ENCODE measurements around the gene ATP8A1.
A peak's percentile ranks its signal among the peaks of the same experiment; 100 is the strongest.

Gene ATP8A1

DNA sequence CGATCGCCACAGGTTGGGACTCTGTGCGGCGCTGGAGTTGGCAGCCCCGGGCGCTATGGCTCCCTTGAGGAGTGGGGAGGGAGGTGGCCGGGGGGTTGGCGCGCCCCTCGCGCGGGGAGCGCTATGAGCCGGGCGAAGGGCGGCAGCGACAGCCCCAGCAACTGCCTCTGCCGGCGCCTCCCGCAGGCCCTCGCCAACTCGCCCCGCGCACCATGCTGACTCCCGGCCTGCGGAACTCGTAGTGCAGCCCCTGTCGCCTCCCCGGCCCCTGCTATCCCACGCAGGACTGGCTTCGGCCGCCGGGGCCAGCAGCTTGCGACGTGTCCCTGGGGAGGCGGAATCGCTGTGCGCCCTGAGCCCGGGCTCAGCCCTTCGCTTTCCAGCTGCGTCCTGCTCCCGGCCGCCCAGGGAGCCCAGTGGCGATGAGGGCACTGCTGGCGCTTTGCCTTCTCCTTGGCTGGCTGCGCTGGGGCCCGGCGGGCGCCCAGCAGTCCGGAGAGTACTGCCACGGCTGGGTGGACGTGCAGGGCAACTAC, 259.2 kb downstream of the ATP8A1 start:
- Histone ChIP-seq H3K4me1 (ENCODE audit: low read length) (peaks cover 16% of the 10 kb centered on the region), H3K27me3 (ENCODE audit: low read depth, low read length) (peaks cover 5% of the 10 kb centered on the region; the same call in 1 of the 2 replicates), H3K9me3 (ENCODE audit: insufficient read depth, low read length) (no peaks in the 10 kb centered on the region), H3K27ac (ENCODE audit: low read length) (no peak overlapping the region), H3K4me3 (ENCODE audit: low read length) (peak overlapping the region; percentile 81), H4K20me1 (ENCODE audit: insufficient read depth, low read length) (no peaks in the 10 kb centered on the region), H3K9ac (ENCODE audit: low read length) (peak overlapping the region; percentile 72), H3K36me3 (replicated peaks; ENCODE audit: low read depth, low read length) (peaks cover 2% of the 10 kb centered on the region), H3K79me2 (ENCODE audit: low read length) (peaks cover 23% of the 10 kb centered on the region; the same call in 1 of the 2 replicates), H2AFZ (ENCODE audit: low read depth, low read length) (peak overlapping the region; percentile 64), H3K4me2 (ENCODE audit: low read length) (peak overlapping the region; percentile 69)
- TF ChIP-seq EZH2phosphoT487 (IDR thresholded peaks at IDR 0.05; ENCODE audit: low read depth), result no peak
- TF ChIP-seq, protein P1, sequence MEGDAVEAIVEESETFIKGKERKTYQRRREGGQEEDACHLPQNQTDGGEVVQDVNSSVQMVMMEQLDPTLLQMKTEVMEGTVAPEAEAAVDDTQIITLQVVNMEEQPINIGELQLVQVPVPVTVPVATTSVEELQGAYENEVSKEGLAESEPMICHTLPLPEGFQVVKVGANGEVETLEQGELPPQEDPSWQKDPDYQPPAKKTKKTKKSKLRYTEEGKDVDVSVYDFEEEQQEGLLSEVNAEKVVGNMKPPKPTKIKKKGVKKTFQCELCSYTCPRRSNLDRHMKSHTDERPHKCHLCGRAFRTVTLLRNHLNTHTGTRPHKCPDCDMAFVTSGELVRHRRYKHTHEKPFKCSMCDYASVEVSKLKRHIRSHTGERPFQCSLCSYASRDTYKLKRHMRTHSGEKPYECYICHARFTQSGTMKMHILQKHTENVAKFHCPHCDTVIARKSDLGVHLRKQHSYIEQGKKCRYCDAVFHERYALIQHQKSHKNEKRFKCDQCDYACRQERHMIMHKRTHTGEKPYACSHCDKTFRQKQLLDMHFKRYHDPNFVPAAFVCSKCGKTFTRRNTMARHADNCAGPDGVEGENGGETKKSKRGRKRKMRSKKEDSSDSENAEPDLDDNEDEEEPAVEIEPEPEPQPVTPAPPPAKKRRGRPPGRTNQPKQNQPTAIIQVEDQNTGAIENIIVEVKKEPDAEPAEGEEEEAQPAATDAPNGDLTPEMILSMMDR (IDR thresholded peaks at IDR 0.05; ENCODE audit: low read depth, low read length), result no peak

DNA sequence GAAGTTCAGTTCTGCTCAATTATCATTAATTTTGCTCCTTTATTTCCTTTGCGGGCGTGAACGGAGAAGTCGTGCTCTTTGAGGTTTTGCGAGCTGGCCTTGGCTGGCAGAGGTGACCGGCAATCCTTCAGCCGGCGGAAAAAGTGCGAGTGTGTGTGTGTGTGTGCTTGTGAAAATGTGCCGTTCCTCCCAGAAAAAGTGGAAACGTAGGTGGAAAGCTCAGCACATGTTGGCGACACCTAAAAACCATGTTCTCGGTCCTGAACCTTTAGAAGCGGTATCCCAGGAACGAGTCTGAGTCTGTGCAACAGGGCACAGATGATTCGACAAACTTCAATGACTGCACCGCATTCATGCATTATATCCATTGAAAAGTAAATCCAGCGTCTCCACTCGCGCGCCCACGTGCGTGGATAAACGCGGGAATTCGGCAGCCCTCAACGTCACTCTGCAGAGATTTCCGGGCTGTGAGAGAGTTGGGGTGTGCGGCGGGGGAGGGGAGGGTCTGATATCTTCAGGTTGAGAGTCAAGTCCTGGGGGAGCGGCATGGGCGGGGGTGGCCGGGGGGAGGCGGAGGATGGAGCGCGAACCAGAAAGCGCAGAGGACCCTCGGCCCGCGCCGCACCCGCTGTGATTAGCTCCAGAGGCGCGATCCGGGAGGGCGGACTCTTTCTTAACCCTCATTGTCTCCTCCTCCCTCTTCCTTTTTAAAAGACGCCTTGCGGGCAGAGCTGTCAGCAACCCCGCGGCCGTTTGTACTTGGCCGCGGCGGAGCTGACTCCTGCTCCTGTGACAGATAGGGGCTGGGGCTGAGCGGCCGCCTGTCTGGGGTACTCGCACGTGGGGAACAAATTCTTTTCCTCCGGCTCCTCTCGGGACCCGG, 259.9 kb downstream of the ATP8A1 start, which contains the start of gene SHISA3:
Gene SHISA3 (plus strand): TSS at position 737 of the 883 bp plus-strand sequence. CDS start 569 bp downstream, outside the sequence.
- Histone ChIP-seq H3K27ac (ENCODE audit: low read length) (no peak within 1 kb of the TSS), H3K9me3 (ENCODE audit: insufficient read depth, low read length) (no peaks in the 10 kb centered on the region), H3K4me2 (ENCODE audit: low read length) (peak within 1 kb of the TSS; percentile 69), H3K79me2 (ENCODE audit: low read length) (peaks cover 23% of the 10 kb centered on the region; the same call in 1 of the 2 replicates), H3K9ac (ENCODE audit: low read length) (peak within 1 kb of the TSS; percentile 72), H2AFZ (ENCODE audit: low read depth, low read length) (peak within 1 kb of the TSS; percentile 64), H3K4me1 (ENCODE audit: low read length) (peaks cover 24% of the 10 kb centered on the region), H4K20me1 (ENCODE audit: insufficient read depth, low read length) (no peaks in the 10 kb centered on the region), H3K36me3 (replicated peaks; ENCODE audit: low read depth, low read length) (no peaks in the 10 kb centered on the region), H3K27me3 (ENCODE audit: low read depth, low read length) (peaks cover 5% of the 10 kb centered on the region; the same call in 1 of the 2 replicates), H3K4me3 (ENCODE audit: low read length) (peak within 1 kb of the TSS; percentile 81)
- TF ChIP-seq EZH2phosphoT487 (IDR thresholded peaks at IDR 0.05; ENCODE audit: low read depth), result no peak
- TF ChIP-seq, protein P1 (IDR thresholded peaks at IDR 0.05; ENCODE audit: low read depth, low read length), result no peak

DNA sequence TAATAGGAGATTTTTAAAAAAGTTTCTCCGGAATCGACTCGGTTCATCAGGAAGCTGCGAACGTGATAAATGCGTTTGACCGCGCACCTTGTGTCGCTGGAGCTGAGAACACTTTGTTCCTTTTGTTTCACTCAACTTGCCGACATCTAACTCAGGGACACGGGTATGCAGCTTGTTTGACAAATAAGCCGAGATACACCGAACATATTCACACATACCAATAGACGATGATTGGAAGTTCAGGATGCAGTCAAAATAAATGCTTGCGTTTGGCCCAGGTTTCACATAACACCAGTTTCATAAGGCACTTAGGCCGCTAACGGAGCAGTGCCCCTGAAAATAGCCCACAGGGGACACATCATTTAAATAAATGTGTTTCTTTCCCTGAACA, 260.5 kb downstream of the ATP8A1 start:
- Histone ChIP-seq H3K9me3 (ENCODE audit: insufficient read depth, low read length) (no peaks in the 10 kb centered on the region), H2AFZ (ENCODE audit: low read depth, low read length) (no peak overlapping the region), H3K4me2 (ENCODE audit: low read length) (peak overlapping the region; percentile 69; the same call in 1 of the 2 replicates), H3K36me3 (replicated peaks; ENCODE audit: low read depth, low read length) (no peaks in the 10 kb centered on the region), H3K9ac (ENCODE audit: low read length) (no peak overlapping the region), H3K4me1 (ENCODE audit: low read length) (peaks cover 27% of the 10 kb centered on the region), H4K20me1 (ENCODE audit: insufficient read depth, low read length) (no peaks in the 10 kb centered on the region), H3K27me3 (ENCODE audit: low read depth, low read length) (peaks cover 5% of the 10 kb centered on the region; the same call in 1 of the 2 replicates), H3K27ac (ENCODE audit: low read length) (no peak overlapping the region), H3K79me2 (ENCODE audit: low read length) (peaks cover 23% of the 10 kb centered on the region; the same call in 1 of the 2 replicates), H3K4me3 (ENCODE audit: low read length) (peak overlapping the region; percentile 81; the same call in 1 of the 2 replicates)
- TF ChIP-seq EZH2phosphoT487 (IDR thresholded peaks at IDR 0.05; ENCODE audit: low read depth), result no peak
- TF ChIP-seq, protein P1 (IDR thresholded peaks at IDR 0.05; ENCODE audit: low read depth, low read length), result no peak

DNA sequence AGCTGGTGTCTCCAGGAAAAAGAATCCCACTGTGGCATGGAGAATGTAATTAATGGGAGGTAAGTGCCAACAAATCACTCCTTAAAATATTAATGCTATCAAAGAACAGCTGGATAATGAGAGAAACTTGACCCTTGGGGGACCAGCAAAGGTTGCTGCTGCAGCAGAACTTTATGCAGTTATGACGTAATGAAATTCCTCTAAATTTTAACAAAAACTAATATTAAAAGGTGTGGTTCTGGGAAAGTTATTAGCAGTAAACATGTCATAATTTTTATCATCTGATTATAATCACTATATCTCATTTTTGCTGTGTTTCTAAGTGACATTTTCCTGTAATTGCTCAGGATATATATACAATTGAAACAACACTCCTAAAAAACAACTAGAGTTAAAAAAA, 261.3 kb downstream of the ATP8A1 start:
- Histone ChIP-seq H3K4me3 (ENCODE audit: low read length) (no peak overlapping the region), H3K9me3 (ENCODE audit: insufficient read depth, low read length) (no peaks in the 10 kb centered on the region), H3K9ac (ENCODE audit: low read length) (no peak overlapping the region), H3K4me2 (ENCODE audit: low read length) (no peak overlapping the region), H3K36me3 (replicated peaks; ENCODE audit: low read depth, low read length) (no peaks in the 10 kb centered on the region), H3K4me1 (ENCODE audit: low read length) (peaks cover 34% of the 10 kb centered on the region), H3K79me2 (ENCODE audit: low read length) (peaks cover 23% of the 10 kb centered on the region; the same call in 1 of the 2 replicates), H2AFZ (ENCODE audit: low read depth, low read length) (no peak overlapping the region), H3K27me3 (ENCODE audit: low read depth, low read length) (peaks cover 5% of the 10 kb centered on the region; the same call in 1 of the 2 replicates), H3K27ac (ENCODE audit: low read length) (no peak overlapping the region), H4K20me1 (ENCODE audit: insufficient read depth, low read length) (no peaks in the 10 kb centered on the region)
- TF ChIP-seq EZH2phosphoT487 (IDR thresholded peaks at IDR 0.05; ENCODE audit: low read depth), result no peak

Measured in OCI-LY3 (cell line).